Forelimb muscle (tissue), 1 donor: ENCODE measurements around the gene AKAP1. TPM values are rescaled to one million over a fixed set of nuclear protein-coding genes. Genes with fewer than 3 reads are reported as not detected.
"Not testable (repeated sequence)": the region's sequence is repeated elsewhere in the genome, so short reads cannot be mapped to it uniquely, and the experiment has no call there.

ENCODE experiments used
- DNase-seq: peaks from one replicate; pipeline ENCODE4 v3.0.0-alpha.2; 2013; ENCODE audit warnings: low read depth
- polyA plus RNA-seq: library from polyadenylated mRNA; unstranded; fragments of 120-200 nt; gene quantifications from one replicate; pipeline ENCODE4 v1.2.1, GENCODE V29; 2013; ENCODE audit not compliant: insufficient read length

The AKAP1 gene
- polyA plus RNA-seq, 1 donor, result 86.3 TPM

GRCh38 chr17:57075193-57075592 is 9.9 kb upstream of the AKAP1 start:
- DNase-seq, result no peak

- DNase-seq, result no peak
Observed at GRCh38 chr17:57075785-57076184, 9.3 kb upstream of the AKAP1 start.

- no peak for DNase-seq
Observed at GRCh38 chr17:57077000-57077399, 8.0 kb upstream of the AKAP1 start.

GRCh38 chr17:57078274-57078673 is 6.8 kb upstream of the AKAP1 start:
- DNase-seq, result no peak

GRCh38 chr17:57080718-57081117 is 4.3 kb upstream of the AKAP1 start:
- DNase-seq, result no peak

- DNase-seq, result no peak
Observed at GRCh38 chr17:57082441-57082840, 2.6 kb upstream of the AKAP1 start.

GRCh38 chr17:57084361-57084801 is 665 bp upstream of the AKAP1 start:
- no peak for DNase-seq

GRCh38 chr17:57085448-57086068 is 512 bp downstream of the AKAP1 start:
- DNase-seq, result no peak

GRCh38 chr17:57086069-57086930 is 1.3 kb downstream of the AKAP1 start:
- no peak for DNase-seq

GRCh38 chr17:57088298-57088697 is 3.3 kb downstream of the AKAP1 start:
- no peak for DNase-seq

- no peak for DNase-seq
Observed at GRCh38 chr17:57089391-57089790, 4.3 kb downstream of the AKAP1 start.

- no peak for DNase-seq
Observed at GRCh38 chr17:57090560-57091185, 5.6 kb downstream of the AKAP1 start.

- no peak for DNase-seq
Observed at GRCh38 chr17:57091186-57091618, 6.2 kb downstream of the AKAP1 start.

- DNase-seq, result no peak
Observed at GRCh38 chr17:57092171-57092570, 7.1 kb downstream of the AKAP1 start.

- no peak for DNase-seq
Observed at GRCh38 chr17:57092779-57093178, 7.7 kb downstream of the AKAP1 start.

- no peak for DNase-seq
Observed at GRCh38 chr17:57096472-57097202, 11.6 kb downstream of the AKAP1 start.

GRCh38 chr17:57097832-57098421 is 12.9 kb downstream of the AKAP1 start:
- no peak for DNase-seq

GRCh38 chr17:57099165-57099564 is 14.1 kb downstream of the AKAP1 start:
- no peak for DNase-seq

- DNase-seq, result no peak
Observed at GRCh38 chr17:57102122-57102521, 17.1 kb downstream of the AKAP1 start.

- not testable (repeated sequence) for DNase-seq
Observed at GRCh38 chr17:57102660-57103059, 17.6 kb downstream of the AKAP1 start.

- DNase-seq, result no peak
Observed at GRCh38 chr17:57104461-57105175, 19.6 kb downstream of the AKAP1 start.
